GM18870 (cell line): ENCODE results near the gene FXYD3.
"Not testable (repeated sequence)": the region's sequence is repeated elsewhere in the genome, so short reads cannot be mapped to it uniquely, and the experiment has no call there.

ENCODE experiments used
- ATAC-seq: cut with Tn5 transposase; IDR thresholded peaks from one replicate; pipeline ENCODE4 v1.9.1; 2021; ENCODE audit warnings: moderate library complexity; ENCODE audit not compliant: unreplicated experiment

FXYD3 gene

GRCh38 chr19:35140962-35141836 lies 25.6 kb downstream of the FXYD3 start:
- no peak for ATAC-seq

- ATAC-seq, result no peak
Measured at GRCh38 chr19:35141837-35142605, 26.4 kb downstream of the FXYD3 start.

- ATAC-seq, result no peak
Measured at GRCh38 chr19:35142606-35143230, 27.1 kb downstream of the FXYD3 start.

GRCh38 chr19:35143231-35143715 lies 27.6 kb downstream of the FXYD3 start, which contains the start of gene FXYD7:
Gene FXYD7 (plus strand): TSS chr19:35143255. CDS start chr19:35143334, 79 bp downstream.
- no peak for ATAC-seq

- no peak for ATAC-seq
Measured at GRCh38 chr19:35143818-35144217, 28.2 kb downstream of the FXYD3 start.

- ATAC-seq, result no peak
Measured at GRCh38 chr19:35144259-35144599, 28.6 kb downstream of the FXYD3 start.

- no peak for ATAC-seq
Measured at GRCh38 chr19:35144600-35145436, 29.2 kb downstream of the FXYD3 start.

- no peak for ATAC-seq
Measured at GRCh38 chr19:35146746-35147459, 31.3 kb downstream of the FXYD3 start.

- ATAC-seq, result no peak
Measured at GRCh38 chr19:35149463-35149862, 33.8 kb downstream of the FXYD3 start.

- ATAC-seq, result no peak
Measured at GRCh38 chr19:35150445-35150844, 34.8 kb downstream of the FXYD3 start.

GRCh38 chr19:35151273-35152065 lies 35.8 kb downstream of the FXYD3 start:
- ATAC-seq, result no peak

GRCh38 chr19:35153129-35153522 lies 37.5 kb downstream of the FXYD3 start:
- not testable (repeated sequence) for ATAC-seq

- no peak for ATAC-seq
Measured at GRCh38 chr19:35153701-35154524, 38.3 kb downstream of the FXYD3 start.

- ATAC-seq, result no peak
Measured at GRCh38 chr19:35154525-35155406, 39.1 kb downstream of the FXYD3 start, which contains the start of gene FXYD5. Gene FXYD5 (plus strand): TSS chr19:35154735. CDS start chr19:35155551, 816 bp downstream.

- no peak for ATAC-seq
Measured at GRCh38 chr19:35155441-35155840, 39.8 kb downstream of the FXYD3 start.

GRCh38 chr19:35155981-35156672 lies 40.5 kb downstream of the FXYD3 start:
- ATAC-seq, result no peak

- no peak for ATAC-seq
Measured at GRCh38 chr19:35156673-35157014, 41.0 kb downstream of the FXYD3 start.
